SKM-1 treated with dmso at 0.1 percent for 144 hours (cell line): Measurements from ENCODE around the gene THSD7B.
"Not testable (repeated sequence)": the region's sequence is repeated elsewhere in the genome, so short reads cannot be mapped to it uniquely, and the experiment has no call there.

ENCODE experiments used
- DNase-seq: peaks from one replicate; lab custom pipeline; 2025; ENCODE audit not compliant: unreplicated experiment; lab: John Stamatoyannopoulos, UW

THSD7B gene

GRCh38 chr2:137249463-137250130 lies 484.3 kb downstream of the THSD7B start:
- no peak for DNase-seq

- no peak for DNase-seq
Observed at GRCh38 chr2:137250401-137250800, 485.1 kb downstream of the THSD7B start.

GRCh38 chr2:137251045-137251444 lies 485.7 kb downstream of the THSD7B start:
- DNase-seq: no peak

GRCh38 chr2:137252934-137253333 lies 487.6 kb downstream of the THSD7B start:
- DNase-seq: no peak

- DNase-seq: no peak
Observed at GRCh38 chr2:137254052-137254451, 488.7 kb downstream of the THSD7B start.

- DNase-seq: no peak
Observed at GRCh38 chr2:137255345-137255744, 490.0 kb downstream of the THSD7B start.

GRCh38 chr2:137255990-137256389 lies 490.6 kb downstream of the THSD7B start:
- no peak for DNase-seq

GRCh38 chr2:137261881-137262585 lies 496.7 kb downstream of the THSD7B start:
- no peak for DNase-seq

- no peak for DNase-seq
Observed at GRCh38 chr2:137262594-137262993, 497.2 kb downstream of the THSD7B start.

- DNase-seq: no peak
Observed at GRCh38 chr2:137287913-137288639, 522.7 kb downstream of the THSD7B start.

- no peak for DNase-seq
Observed at GRCh38 chr2:137291836-137292570, 526.7 kb downstream of the THSD7B start.

GRCh38 chr2:137298377-137298776 lies 533.0 kb downstream of the THSD7B start:
- no peak for DNase-seq

GRCh38 chr2:137300987-137301386 lies 535.6 kb downstream of the THSD7B start:
- DNase-seq: no peak

GRCh38 chr2:137302957-137303356 lies 537.6 kb downstream of the THSD7B start:
- DNase-seq: no peak

- no peak for DNase-seq
Observed at GRCh38 chr2:137316075-137316474, 550.7 kb downstream of the THSD7B start.

- DNase-seq: no peak
Observed at GRCh38 chr2:137321566-137321965, 556.2 kb downstream of the THSD7B start.

GRCh38 chr2:137331562-137331961 lies 566.2 kb downstream of the THSD7B start:
- not testable (repeated sequence) for DNase-seq

GRCh38 chr2:137333386-137334165 lies 568.2 kb downstream of the THSD7B start:
- DNase-seq: peak; percentile 17

GRCh38 chr2:137336067-137336466 lies 570.7 kb downstream of the THSD7B start:
- DNase-seq: no peak

GRCh38 chr2:137339051-137339450 lies 573.7 kb downstream of the THSD7B start:
- DNase-seq: no peak

- no peak for DNase-seq
Observed at GRCh38 chr2:137345994-137346393, 580.6 kb downstream of the THSD7B start.
